Kidney epithelial cell (primary cell): ENCODE measurements around the gene SCAI. TPM values are rescaled to one million over a fixed set of nuclear protein-coding genes. Genes with fewer than 3 reads are reported as not detected.
"Not testable (repeated sequence)": the region's sequence is repeated elsewhere in the genome, so short reads cannot be mapped to it uniquely, and the experiment has no call there.

ENCODE experiments used
- DNase-seq: peaks from one replicate; pipeline ENCODE4 v3.0.0-alpha.2; 2010; ENCODE audit warnings: low read depth
- H3K27me3 ChIP-seq: 2 replicates; pipeline ENCODE4 v1.6.0; 2011; ENCODE audit warnings: low read length; ENCODE audit not compliant: control insufficient read depth, insufficient read depth
- H3K36me3 ChIP-seq: 2 replicates; pipeline ENCODE4 v1.5.1; 2011; ENCODE audit warnings: low read length; ENCODE audit not compliant: control insufficient read depth, insufficient read depth
- H3K4me3 ChIP-seq: 2 replicates; pipeline ENCODE4 v1.5.1; 2011; ENCODE audit warnings: low read depth, mild to moderate bottlenecking, control low read depth, low read length
- total RNA-seq: library from RNA; depleted of rRNA; stranded (reverse); fragments of >200 nt; gene quantifications from 2 replicates; pipeline ENCODE4 v1.2.3, GENCODE V29; 2015
- TF ChIP-seq, protein P1 (sequence below): IDR thresholded peaks from 2 replicates; pipeline ENCODE4 v1.5.1; 2011; ENCODE audit warnings: mild to moderate bottlenecking, moderate library complexity, low read length, control low read depth, inconsistent platforms; ENCODE audit not compliant: insufficient read depth, poor library complexity, severe bottlenecking

Gene SCAI
- total RNA-seq, 1 donor from 2014 or later = 2.3 TPM

DNA sequence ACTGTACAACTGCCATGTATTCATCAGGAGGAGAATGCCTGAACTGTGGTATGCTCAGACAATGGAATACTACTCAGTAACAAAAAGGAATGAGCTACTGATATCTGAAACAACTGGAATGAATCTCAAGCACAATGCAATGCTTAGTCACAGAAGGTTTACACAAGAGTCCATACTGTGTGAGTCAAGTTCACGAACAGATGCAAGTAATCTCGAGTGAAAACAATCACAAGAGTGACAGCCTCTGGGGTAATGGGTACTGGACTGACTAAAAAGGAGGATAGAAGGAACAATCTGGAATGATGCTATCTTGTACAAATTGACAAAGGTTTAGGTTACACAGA is 182.9 kb downstream of the SCAI start:
- no peaks in the 10 kb centered on the region for H3K36me3 ChIP-seq
- H3K27me3 ChIP-seq = no peaks in the 10 kb centered on the region
- TF ChIP-seq, protein P1, sequence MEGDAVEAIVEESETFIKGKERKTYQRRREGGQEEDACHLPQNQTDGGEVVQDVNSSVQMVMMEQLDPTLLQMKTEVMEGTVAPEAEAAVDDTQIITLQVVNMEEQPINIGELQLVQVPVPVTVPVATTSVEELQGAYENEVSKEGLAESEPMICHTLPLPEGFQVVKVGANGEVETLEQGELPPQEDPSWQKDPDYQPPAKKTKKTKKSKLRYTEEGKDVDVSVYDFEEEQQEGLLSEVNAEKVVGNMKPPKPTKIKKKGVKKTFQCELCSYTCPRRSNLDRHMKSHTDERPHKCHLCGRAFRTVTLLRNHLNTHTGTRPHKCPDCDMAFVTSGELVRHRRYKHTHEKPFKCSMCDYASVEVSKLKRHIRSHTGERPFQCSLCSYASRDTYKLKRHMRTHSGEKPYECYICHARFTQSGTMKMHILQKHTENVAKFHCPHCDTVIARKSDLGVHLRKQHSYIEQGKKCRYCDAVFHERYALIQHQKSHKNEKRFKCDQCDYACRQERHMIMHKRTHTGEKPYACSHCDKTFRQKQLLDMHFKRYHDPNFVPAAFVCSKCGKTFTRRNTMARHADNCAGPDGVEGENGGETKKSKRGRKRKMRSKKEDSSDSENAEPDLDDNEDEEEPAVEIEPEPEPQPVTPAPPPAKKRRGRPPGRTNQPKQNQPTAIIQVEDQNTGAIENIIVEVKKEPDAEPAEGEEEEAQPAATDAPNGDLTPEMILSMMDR = no peak
- DNase-seq = no peak
- no peak overlapping the region for H3K4me3 ChIP-seq

GRCh38 chr9:124959671-124960408 is 183.5 kb downstream of the SCAI start:
- not testable (repeated sequence) for H3K4me3 ChIP-seq, H3K36me3 ChIP-seq, H3K27me3 ChIP-seq, DNase-seq

DNA sequence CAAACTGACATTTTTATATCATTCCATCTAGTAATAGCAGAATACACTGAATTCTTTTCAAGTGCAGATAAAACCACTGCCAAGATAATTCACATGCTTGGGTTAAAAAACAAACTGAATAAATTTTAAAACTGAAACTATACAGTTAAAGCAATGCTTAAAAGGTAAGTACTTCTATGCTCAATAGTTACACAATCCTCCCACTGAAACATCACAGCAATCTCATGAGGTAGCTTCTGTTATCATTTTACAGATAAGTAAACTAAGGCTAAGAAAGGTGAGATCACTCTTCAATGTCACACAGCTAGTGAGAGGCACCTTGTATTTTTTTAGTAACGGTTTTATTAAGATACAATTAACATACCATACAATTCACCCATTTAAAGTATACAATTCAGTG is 189.1 kb downstream of the SCAI start:
- no peak overlapping the region for H3K4me3 ChIP-seq
- TF ChIP-seq, protein P1 = no peak
- DNase-seq = no peak
- H3K27me3 ChIP-seq = no peaks in the 10 kb centered on the region
- H3K36me3 ChIP-seq = no peaks in the 10 kb centered on the region

DNA sequence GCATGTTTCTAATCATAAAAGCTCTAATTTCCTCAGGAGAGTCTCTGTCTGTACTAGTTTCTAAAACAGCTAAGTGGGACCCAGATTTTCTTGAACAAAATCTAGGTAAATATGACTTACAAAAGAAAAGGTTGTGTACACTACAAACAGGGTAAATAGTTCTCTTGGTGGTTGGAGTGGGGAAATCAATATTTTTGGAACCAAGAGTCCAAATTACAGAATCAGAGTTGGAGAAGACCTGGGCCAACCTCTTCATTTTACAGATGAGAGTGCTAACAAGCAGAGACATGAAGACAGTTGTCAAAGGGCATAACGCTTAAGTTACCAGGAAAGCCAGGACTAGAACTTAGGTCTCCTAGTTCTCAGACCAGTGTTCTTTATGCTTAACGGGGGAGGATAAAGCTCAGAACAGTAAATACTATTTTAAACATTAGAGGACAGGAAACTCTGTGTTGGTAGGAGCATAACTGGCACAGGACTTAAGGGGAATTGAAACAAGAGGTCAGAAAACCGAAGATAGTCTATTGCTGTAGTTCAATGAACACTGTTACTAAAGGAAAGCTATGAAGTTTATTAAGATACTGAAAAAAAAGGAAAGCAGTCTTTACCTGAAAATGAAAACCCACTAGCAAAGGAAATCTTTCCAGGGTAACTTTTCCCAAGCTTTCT is 193.1 kb downstream of the SCAI start:
- no peak for DNase-seq
- no peaks in the 10 kb centered on the region for H3K27me3 ChIP-seq
- no peaks in the 10 kb centered on the region for H3K36me3 ChIP-seq
- TF ChIP-seq, protein P1 = no peak
- H3K4me3 ChIP-seq = no peak overlapping the region

DNA sequence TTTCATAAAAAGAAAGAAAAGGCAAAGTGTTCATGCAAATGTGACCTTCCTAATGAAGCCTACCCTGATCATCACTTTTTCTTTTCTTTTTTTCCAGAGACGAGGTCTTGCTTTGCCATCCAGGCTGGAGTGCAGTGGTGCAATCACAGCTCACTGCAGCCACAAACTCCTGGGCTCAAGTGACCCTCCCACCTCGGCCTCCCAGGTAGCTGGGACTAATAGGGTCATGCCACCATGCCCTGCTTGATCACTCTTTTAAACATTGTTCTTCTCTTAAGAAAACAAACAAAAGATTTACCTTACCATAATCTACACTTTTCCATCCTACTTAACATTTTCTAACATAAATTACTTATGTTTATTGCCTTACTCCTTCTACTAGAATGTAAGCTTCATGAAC is 193.9 kb downstream of the SCAI start:
- Histone ChIP-seq H3K36me3 (no peaks in the 10 kb centered on the region), H3K4me3 (no peak overlapping the region), H3K27me3 (no peaks in the 10 kb centered on the region)
- TF ChIP-seq, protein P1 = no peak
- DNase-seq = no peak

GRCh38 chr9:124947727-124948391 is 195.5 kb downstream of the SCAI start:
- no peaks in the 10 kb centered on the region for H3K36me3 ChIP-seq
- DNase-seq = no peak
- H3K4me3 ChIP-seq = no peak overlapping the region
- TF ChIP-seq, protein P1 = no peak
- H3K27me3 ChIP-seq = no peaks in the 10 kb centered on the region
